Activated CD8-positive, alpha-beta memory T cell treated with anti-CD3 and anti-CD28 coated beads for 24 hours (primary cell): ENCODE data around the gene SIK1.
"Not testable (repeated sequence)": the region's sequence is repeated elsewhere in the genome, so short reads cannot be mapped to it uniquely, and the experiment has no call there.

ENCODE experiments used
- DNase-seq: peaks from one replicate; pipeline ENCODE4 v3.0.0-alpha.2; 2020

Gene SIK1

DNA sequence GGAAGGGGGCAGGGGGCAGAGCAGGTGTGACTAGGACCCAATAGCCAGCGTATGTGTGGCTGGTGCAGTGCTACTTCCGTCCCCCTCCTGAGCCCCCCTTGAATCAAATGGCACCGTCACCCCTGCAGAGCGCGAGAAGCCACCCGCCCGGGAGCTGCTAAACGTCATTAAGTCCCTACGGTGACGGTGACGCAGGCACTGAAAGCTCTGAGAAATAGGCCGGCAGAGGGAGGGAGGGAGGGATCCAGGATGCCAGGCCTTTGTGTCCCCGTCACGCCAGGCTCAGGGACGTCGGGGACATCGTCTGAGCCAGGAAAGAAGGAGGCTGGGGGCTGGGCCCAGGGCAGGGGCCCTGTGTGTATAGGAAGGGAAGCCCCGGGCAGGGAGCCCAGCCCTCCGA, 43.6 kb downstream of the SIK1 start:
- not testable (repeated sequence) for DNase-seq

GRCh38 chr21:43382902-43383301, 44.0 kb downstream of the SIK1 start:
- not testable (repeated sequence) for DNase-seq

- DNase-seq = not testable (repeated sequence)
Observed at GRCh38 chr21:43380852-43381533, 45.9 kb downstream of the SIK1 start.

DNA sequence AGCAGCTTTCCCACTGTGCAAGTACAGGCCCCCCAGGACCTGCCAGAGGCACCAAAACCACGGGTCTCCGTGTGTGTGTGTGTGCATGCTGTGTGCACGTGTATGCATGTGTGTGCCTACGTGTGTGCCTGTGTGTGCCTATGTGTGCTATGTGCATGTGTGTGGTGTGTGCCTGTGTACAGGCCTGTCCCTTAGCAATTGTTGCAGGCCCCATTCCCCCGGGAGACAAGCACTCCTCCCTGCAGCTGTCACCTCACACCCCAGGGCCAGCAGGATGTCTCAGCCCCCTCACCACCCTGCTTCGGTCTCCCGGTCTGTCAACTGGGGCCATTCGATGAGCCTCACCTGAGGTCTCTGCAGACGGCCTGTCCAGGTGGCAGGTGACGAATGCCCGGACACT, 46.6 kb downstream of the SIK1 start:
- not testable (repeated sequence) for DNase-seq

- not testable (repeated sequence) for DNase-seq
Observed at GRCh38 chr21:43379626-43380122, 47.3 kb downstream of the SIK1 start.

DNA sequence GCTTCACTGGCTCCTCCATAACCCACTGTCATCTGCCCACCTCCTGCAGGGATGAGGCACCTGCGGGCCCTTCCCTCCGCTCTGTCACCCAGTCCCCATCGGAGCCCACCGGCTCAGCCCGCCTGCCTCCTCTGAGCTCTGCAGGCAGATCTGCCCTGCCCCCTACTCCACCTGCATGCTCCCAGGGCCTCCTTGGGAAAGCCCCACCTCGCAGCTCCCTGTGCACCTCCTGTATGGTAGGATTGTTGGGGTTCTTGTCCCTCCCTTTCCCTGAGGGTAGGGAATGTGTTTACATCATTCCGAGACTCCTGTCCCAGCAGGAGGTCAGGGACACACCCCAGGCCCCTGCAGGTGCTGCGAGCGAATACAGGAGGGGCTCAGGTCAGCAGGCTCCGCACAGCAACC, 50.5 kb downstream of the SIK1 start:
- DNase-seq = no peak

- DNase-seq = no peak
Observed at GRCh38 chr21:43375837-43376477, 51.0 kb downstream of the SIK1 start.

GRCh38 chr21:43375006-43375836, 51.7 kb downstream of the SIK1 start:
- no peak for DNase-seq

GRCh38 chr21:43374228-43374885, 52.6 kb downstream of the SIK1 start:
- no peak for DNase-seq

- no peak for DNase-seq
Observed at GRCh38 chr21:43373362-43374227, 53.3 kb downstream of the SIK1 start.

- DNase-seq = no peak
Observed at GRCh38 chr21:43372663-43373361, 54.1 kb downstream of the SIK1 start.

- DNase-seq = no peak
Observed at GRCh38 chr21:43371786-43372185, 55.1 kb downstream of the SIK1 start.

DNA sequence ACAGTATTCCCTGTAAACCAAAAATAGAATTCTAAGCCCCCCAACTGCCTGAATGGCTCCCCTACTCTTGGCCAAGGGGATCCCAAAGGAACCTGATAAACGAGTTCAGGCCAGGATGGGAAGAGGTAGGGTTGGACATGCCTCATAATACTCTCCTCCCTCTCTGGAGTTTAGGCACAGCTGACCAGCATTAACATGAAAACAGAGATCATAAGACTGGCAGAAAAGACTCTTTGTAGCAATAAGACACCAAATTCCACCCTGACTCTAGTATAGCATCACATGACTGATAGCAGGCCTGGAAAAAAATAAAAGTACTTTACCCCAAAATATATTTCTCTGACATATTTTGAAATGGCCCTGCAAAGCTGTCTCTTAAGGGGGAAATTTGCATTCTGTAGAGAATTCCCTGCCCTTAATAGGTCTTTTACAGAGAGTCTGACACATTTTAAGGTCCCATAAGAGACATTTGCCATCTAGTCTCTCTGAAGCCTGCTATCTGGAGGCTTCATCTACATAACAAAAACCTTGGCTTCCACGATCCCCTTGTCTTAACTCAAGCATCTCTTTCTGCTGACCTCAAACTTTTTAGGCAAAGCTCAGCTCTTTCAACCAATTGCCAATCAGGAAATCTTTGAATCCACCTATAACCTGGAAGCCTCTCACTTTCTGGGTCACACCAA, 55.9 kb downstream of the SIK1 start:
- no peak for DNase-seq

DNA sequence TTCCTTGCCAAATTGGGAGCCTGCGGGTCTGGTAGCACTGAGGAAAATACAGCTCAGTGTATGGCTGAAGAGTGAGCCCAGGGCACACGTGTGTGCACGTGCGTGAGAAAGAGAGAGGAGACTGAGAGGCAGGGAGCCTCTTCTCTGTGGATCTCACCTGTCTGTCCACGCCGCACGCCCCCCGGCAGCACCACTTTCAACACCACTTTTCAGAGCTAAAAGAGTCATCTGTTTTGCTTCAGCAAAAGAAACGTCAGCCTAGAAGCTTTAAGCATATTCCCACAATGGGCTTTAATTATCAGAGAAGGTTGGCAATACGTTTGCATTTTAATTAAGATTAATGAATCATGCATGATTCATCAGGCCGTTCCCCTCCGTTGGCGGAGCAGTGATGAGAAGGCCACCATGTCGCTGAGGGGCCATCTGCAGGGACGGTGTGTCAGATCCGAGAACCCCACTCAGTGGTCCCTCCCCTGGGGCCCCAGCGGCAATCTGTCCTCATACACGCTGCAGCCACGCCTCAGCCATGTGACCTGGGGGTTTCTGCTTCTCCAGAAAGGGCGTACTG, 56.8 kb downstream of the SIK1 start:
- DNase-seq = no peak

- no peak for DNase-seq
Observed at GRCh38 chr21:43369596-43370090, 57.3 kb downstream of the SIK1 start.

GRCh38 chr21:43369124-43369523, 57.8 kb downstream of the SIK1 start:
- no peak for DNase-seq

DNA sequence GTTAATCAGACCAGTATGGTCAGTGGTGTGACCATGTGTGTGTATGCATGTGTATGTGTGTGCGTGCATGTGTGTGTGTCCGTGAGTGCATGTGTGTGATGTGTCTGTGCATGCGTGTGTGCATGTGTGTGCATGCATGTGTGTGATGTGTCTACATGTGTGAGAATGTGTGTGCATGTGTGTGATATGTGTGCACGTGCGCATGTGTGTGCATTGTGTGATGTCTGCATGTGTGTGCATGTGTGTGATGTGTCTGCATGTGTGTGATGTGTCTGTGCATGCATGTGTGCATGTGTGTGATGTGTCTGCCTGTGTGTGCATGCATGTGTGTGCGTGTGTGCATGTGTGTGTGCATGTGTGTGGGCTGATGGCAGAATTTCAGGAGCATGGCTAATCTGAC, 58.2 kb downstream of the SIK1 start:
- DNase-seq = no peak

DNA sequence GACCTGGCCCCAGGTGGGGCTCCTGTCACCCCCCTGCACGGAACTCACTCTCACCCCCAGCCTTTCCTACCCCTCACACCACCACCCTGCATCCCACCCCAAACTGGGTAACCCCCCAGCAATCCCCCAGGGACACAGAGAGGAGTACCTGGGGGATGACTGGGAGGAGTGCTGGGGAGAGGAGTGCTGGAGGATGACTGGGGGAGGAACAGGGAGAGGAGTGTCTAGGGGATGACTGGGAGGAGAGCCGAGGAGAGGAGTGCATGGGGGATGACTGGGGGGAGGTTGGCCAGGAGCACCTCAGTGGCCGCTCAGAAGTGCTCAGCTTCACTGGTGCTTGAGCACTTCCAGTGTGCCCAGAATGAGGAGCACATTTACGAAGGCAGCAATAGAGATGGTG, 59.1 kb downstream of the SIK1 start:
- no peak for DNase-seq

DNA sequence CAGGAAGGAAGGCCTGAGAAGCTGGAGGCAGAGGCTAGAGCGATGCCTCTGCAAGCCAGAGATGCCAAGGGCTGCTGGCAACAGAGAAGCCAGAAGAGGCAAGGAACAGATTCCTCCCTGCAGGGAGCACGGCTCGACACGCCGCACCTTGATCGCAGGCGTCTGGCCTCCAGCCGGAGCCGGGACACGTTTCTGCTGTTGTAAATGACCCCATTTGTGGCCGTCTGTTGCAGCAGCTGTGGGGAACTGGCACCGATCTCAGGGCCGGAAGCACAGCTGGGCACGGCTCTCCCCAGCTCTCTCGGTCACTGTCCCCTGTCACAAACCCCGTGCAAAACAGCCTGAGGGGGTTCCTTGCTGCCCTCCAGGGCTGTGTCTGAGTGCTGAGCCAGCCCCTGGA, 59.6 kb downstream of the SIK1 start:
- no peak for DNase-seq

DNA sequence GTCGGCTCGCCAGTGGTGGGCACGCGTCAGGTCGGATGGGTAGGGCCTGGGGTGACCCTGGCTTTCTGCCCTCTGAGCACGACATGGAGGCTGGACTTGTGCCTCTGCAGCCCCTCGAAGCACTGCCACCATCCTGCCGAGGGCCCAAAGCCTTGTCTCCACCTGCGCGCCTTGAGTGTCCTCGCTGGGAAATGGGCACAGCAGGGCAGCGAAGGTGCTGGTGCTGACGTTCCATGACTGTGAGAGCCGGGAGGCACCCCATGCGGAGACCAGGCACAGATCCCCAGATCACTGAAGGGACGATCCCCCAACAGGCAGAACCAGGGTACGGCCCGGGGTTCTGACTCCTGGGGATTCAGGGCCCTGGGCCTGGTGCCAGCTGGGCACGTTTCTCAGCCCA, 60.3 kb downstream of the SIK1 start:
- DNase-seq = no peak
